Osteocyte (in vitro differentiated cells): Measurements from ENCODE around the gene DVL3. TPM values are rescaled to one million over a fixed set of nuclear protein-coding genes. Genes with fewer than 3 reads are reported as not detected.

Experiments
- DNase-seq: peaks from one replicate; pipeline ENCODE4 v3.0.0; 2021; ENCODE audit warnings: mixed read lengths; ENCODE audit not compliant: unreplicated experiment; ENCODE audit errors: extremely low spot score
- H3K27ac Mint-ChIP-seq: one replicate; pipeline ENCODE4 v1.8.0; 2021; ENCODE audit warnings: mild to moderate bottlenecking, mixed read lengths; ENCODE audit not compliant: unreplicated experiment
- H3K27me3 Mint-ChIP-seq: one replicate; pipeline ENCODE4 v1.8.0; 2021; ENCODE audit warnings: mixed read lengths; ENCODE audit not compliant: unreplicated experiment
- H3K36me3 Mint-ChIP-seq: one replicate; pipeline ENCODE4 v1.8.0; 2021; ENCODE audit warnings: mixed read lengths; ENCODE audit not compliant: unreplicated experiment
- H3K4me1 Mint-ChIP-seq: one replicate; pipeline ENCODE4 v1.8.0; 2021; ENCODE audit warnings: mixed read lengths; ENCODE audit not compliant: unreplicated experiment
- H3K4me3 Mint-ChIP-seq: one replicate; pipeline ENCODE4 v1.8.0; 2021; ENCODE audit warnings: mild to moderate bottlenecking, moderate library complexity, mixed read lengths; ENCODE audit not compliant: unreplicated experiment
- H3K9me3 Mint-ChIP-seq: one replicate; pipeline ENCODE4 v1.8.0; 2021; ENCODE audit warnings: mixed read lengths; ENCODE audit not compliant: unreplicated experiment
- CTCF ChIP-seq: fragments of 200-600 bp; sonication (generic); IDR thresholded peaks from 2 replicates; pipeline ENCODE4 v1.5.0; 2021; ENCODE audit warnings: antibody characterized with exemption, mild to moderate bottlenecking, moderate library complexity
- total RNA-seq: library from RNA; stranded (reverse); gene quantifications from 2 replicates; pipeline ENCODE4 v1.2.1, GENCODE V29; 2021

The DVL3 gene
- total RNA-seq, 1 donor from 2014 or later = 121 TPM

- Mint-ChIP-seq H3K27me3 (no peaks in the 10 kb centered on the region), H3K27ac (peak overlapping the region; percentile 77), H3K4me1 (peaks cover 44% of the 10 kb centered on the region), H3K4me3 (no peak overlapping the region), H3K9me3 (no peaks in the 10 kb centered on the region), H3K36me3 (peaks cover 42% of the 10 kb centered on the region)
- no peak for DNase-seq
- TF ChIP-seq CTCF = no peak
Observed at GRCh38 chr3:184167786-184168185, 12.6 kb downstream of the DVL3 start.

GRCh38 chr3:184168363-184169120 is 13.4 kb downstream of the DVL3 start:
- Mint-ChIP-seq H3K4me3 (no peak overlapping the region), H3K4me1 (peaks cover 48% of the 10 kb centered on the region), H3K36me3 (peaks cover 41% of the 10 kb centered on the region), H3K9me3 (no peaks in the 10 kb centered on the region), H3K27me3 (no peaks in the 10 kb centered on the region), H3K27ac (peak overlapping the region; percentile 77)
- no peak for DNase-seq
- no peak for TF ChIP-seq CTCF

- Mint-ChIP-seq H3K4me1 (peaks cover 56% of the 10 kb centered on the region), H3K36me3 (peaks cover 26% of the 10 kb centered on the region), H3K27ac (no peak overlapping the region), H3K4me3 (no peak overlapping the region), H3K27me3 (no peaks in the 10 kb centered on the region), H3K9me3 (no peaks in the 10 kb centered on the region)
- DNase-seq = no peak
- no peak for TF ChIP-seq CTCF
Observed at GRCh38 chr3:184169896-184170875, 15.0 kb downstream of the DVL3 start.

- H3K36me3 Mint-ChIP-seq = peaks cover 23% of the 10 kb centered on the region
- H3K4me1 Mint-ChIP-seq = peaks cover 69% of the 10 kb centered on the region
- no peak for DNase-seq
- no peaks in the 10 kb centered on the region for H3K9me3 Mint-ChIP-seq
- TF ChIP-seq CTCF = no peak
- peak overlapping the region; percentile 34 for H3K4me3 Mint-ChIP-seq
- no peaks in the 10 kb centered on the region for H3K27me3 Mint-ChIP-seq
- peak overlapping the region; percentile 89 for H3K27ac Mint-ChIP-seq
Observed at GRCh38 chr3:184171562-184171961, 16.4 kb downstream of the DVL3 start.
